ENCODE measurements around the gene ZNF618.

GRCh38 chr9:114005371-114006154 lies 129.5 kb downstream of the ZNF618 start:
- TF ChIP-seq CTCF (IDR thresholded peaks at IDR 0.05; ENCODE audit: low read depth, low read length, poor library complexity, severe bottlenecking) (no peak), EZH2phosphoT487 (IDR thresholded peaks at IDR 0.05; ENCODE audit: borderline replicate concordance, low read length) (no peak)
